IMR-90 (cell line): ENCODE measurements around the gene ANO10. TPM values are rescaled to one million over a fixed set of nuclear protein-coding genes. Genes with fewer than 3 reads are reported as not detected.

Experiments used
- ATAC-seq: fragments of 200-7000 bp; cut with Tn5 transposase; 2 replicates; pipeline ENCODE4 v1.9.1; 2020; ENCODE audit warnings: low read depth, mild to moderate bottlenecking, moderate library complexity
- BruUV-seq: library from RNA; stranded (reverse); fragments of 400-500 nt; replicated peaks from 2 replicates; lab custom pipeline; 2021; lab: Mats Ljungman, UMichigan
- CTCF ChIA-PET: fragments of 300-600 bp; formaldehyde crosslinking; extraction: SDS; loops from one replicate; lab custom pipeline; 2021; ENCODE audit warnings: antibody characterized with exemption; lab: Yijun Ruan, JAX
- POLR2A ChIA-PET: fragments of 300-600 bp; sonication (Branson Sonifier 250); formaldehyde crosslinking; loops from one replicate; lab custom pipeline; 2022; ENCODE audit warnings: antibody characterized with exemption; ENCODE audit not compliant: unreplicated experiment; lab: Charles Lee
- DNase-seq: peaks from one replicate; pipeline ENCODE4 v3.0.0; 2013
- H2AFZ ChIP-seq: replicated peaks from 2 replicates; pipeline ENCODE3; 2013; ENCODE audit warnings: low read length, mild to moderate bottlenecking; ENCODE audit not compliant: poor library complexity
- H2AK5ac ChIP-seq: 2 replicates; pipeline ENCODE4 v1.6.1; 2013; ENCODE audit warnings: low read depth, low read length, inconsistent platforms
- H2AK9ac ChIP-seq: replicated peaks from 2 replicates; pipeline ENCODE3; 2013; ENCODE audit warnings: mild to moderate bottlenecking, low read depth, low read length, moderate library complexity; ENCODE audit not compliant: poor library complexity
- H2BK120ac ChIP-seq: 2 replicates; pipeline ENCODE4 v1.6.1; 2013; ENCODE audit warnings: low read depth, low read length, inconsistent platforms
- H2BK15ac ChIP-seq: 3 replicates; pipeline ENCODE4 v1.6.1; 2013; ENCODE audit warnings: low read depth, low read length, inconsistent platforms
- H2BK20ac ChIP-seq: 2 replicates; pipeline ENCODE4 v1.6.1; 2013; ENCODE audit warnings: low read depth, mild to moderate bottlenecking, inconsistent platforms, low read length, moderate library complexity
- H2BK5ac ChIP-seq: 2 replicates; pipeline ENCODE4 v1.6.1; 2013; ENCODE audit warnings: mild to moderate bottlenecking, low read depth, low read length, inconsistent platforms; ENCODE audit not compliant: poor library complexity, severe bottlenecking
- H3K14ac ChIP-seq: replicated peaks from 2 replicates; pipeline ENCODE4 v1.6.1; 2013; ENCODE audit warnings: low read depth, low read length, inconsistent platforms
- H3K18ac ChIP-seq: 2 replicates; pipeline ENCODE4 v1.6.1; 2013; ENCODE audit warnings: low read depth, low read length, control low read depth
- H3K23ac ChIP-seq: 2 replicates; pipeline ENCODE4 v1.6.1; 2013; ENCODE audit warnings: low read depth, low read length, inconsistent platforms
- H3K27ac ChIP-seq: 2 replicates; pipeline ENCODE4 v1.5.1; 2013; ENCODE audit warnings: mild to moderate bottlenecking, control low read depth, low read length; ENCODE audit not compliant: insufficient read depth
- H3K27me3 ChIP-seq: 2 replicates; pipeline ENCODE4 v1.6.1; 2013; ENCODE audit warnings: low read length; ENCODE audit not compliant: control insufficient read depth, insufficient read depth
- H3K36me3 ChIP-seq: 2 replicates; pipeline ENCODE4 v1.6.1; 2013; ENCODE audit warnings: low read length, mixed read lengths; ENCODE audit not compliant: control insufficient read depth, insufficient read depth
- H3K4ac ChIP-seq: 2 replicates; pipeline ENCODE4 v1.6.1; 2013; ENCODE audit warnings: low read depth, low read length, inconsistent platforms
- H3K4me1 ChIP-seq: 2 replicates; pipeline ENCODE4 v1.6.1; 2013; ENCODE audit warnings: low read length, mixed read lengths; ENCODE audit not compliant: control insufficient read depth, insufficient read depth
- H3K4me2 ChIP-seq: 2 replicates; pipeline ENCODE4 v1.6.1; 2013; ENCODE audit warnings: low read depth, mild to moderate bottlenecking, control low read depth, low read length, moderate library complexity
- H3K4me3 ChIP-seq: 2 replicates; pipeline ENCODE4 v1.5.1; 2013; ENCODE audit warnings: low read depth, mild to moderate bottlenecking, control low read depth, low read length, moderate library complexity; ENCODE audit not compliant: insufficient read depth
- H3K56ac ChIP-seq: 2 replicates; pipeline ENCODE4 v1.6.1; 2013; ENCODE audit warnings: low read length, inconsistent platforms; ENCODE audit not compliant: insufficient read depth; ENCODE audit errors: extremely low read depth
- H3K79me1 ChIP-seq, 2 experiments: 2 replicates each; pipeline ENCODE4 v1.6.1; 2013; ENCODE audit warnings: low read length in 2 of 2, inconsistent platforms in 1 of 2, low read depth in 1 of 2
- H3K9ac ChIP-seq: 2 replicates; pipeline ENCODE4 v1.6.1; 2013; ENCODE audit warnings: low read depth, low read length, control low read depth
- H3K9me1 ChIP-seq: 2 replicates; pipeline ENCODE4 v1.6.1; 2013; ENCODE audit warnings: low read length, inconsistent platforms; ENCODE audit not compliant: insufficient read depth
- H3K9me3 ChIP-seq: 2 replicates; pipeline ENCODE4 v1.6.1; 2013; ENCODE audit warnings: low read length; ENCODE audit not compliant: control insufficient read depth, insufficient read depth
- H4K20me1 ChIP-seq: 2 replicates; pipeline ENCODE4 v1.6.1; 2013; ENCODE audit warnings: low read length, inconsistent platforms; ENCODE audit not compliant: insufficient read depth
- H4K5ac ChIP-seq: 2 replicates; pipeline ENCODE4 v1.6.1; 2013; ENCODE audit warnings: mild to moderate bottlenecking, low read depth, low read length, control low read depth
- H4K8ac ChIP-seq, 2 experiments: 2 replicates each; pipeline ENCODE4 v1.6.1; 2013; ENCODE audit warnings: low read depth in 2 of 2, low read length in 2 of 2, control low read depth in 1 of 2, inconsistent platforms in 1 of 2
- H4K91ac ChIP-seq: 2 replicates; pipeline ENCODE4 v1.6.1; 2013; ENCODE audit warnings: low read depth, low read length, inconsistent platforms; ENCODE audit not compliant: insufficient read depth
- BHLHE40 ChIP-seq: fragments of 150-350 bp; IDR thresholded peaks from 2 replicates; pipeline ENCODE4 v1.6.1; 2016; ENCODE audit warnings: mild to moderate bottlenecking, low read depth, low read length
- CEBPB ChIP-seq: IDR thresholded peaks from 2 replicates; pipeline ENCODE4 v1.6.1; 2012; ENCODE audit warnings: low read depth, low read length, improper control_type of control experiment
- CHD1 ChIP-seq: IDR thresholded peaks from 2 replicates; pipeline ENCODE4 v1.6.1; 2012; ENCODE audit warnings: low read depth, low read length, improper control_type of control experiment
- CTCF ChIP-seq: conservative IDR thresholded peaks from 2 replicates; pipeline ENCODE4 v1.5.1; 2012; ENCODE audit warnings: mild to moderate bottlenecking, low read depth, low read length, improper control_type of control experiment
- ELK1 ChIP-seq: fragments of 150-350 bp; IDR thresholded peaks from 2 replicates; pipeline ENCODE4 v1.6.1; 2016; ENCODE audit warnings: low read depth, mild to moderate bottlenecking, low read length, moderate library complexity, borderline replicate concordance
- FOS ChIP-seq: fragments of 150-350 bp; IDR thresholded peaks from 2 replicates; pipeline ENCODE4 v1.6.1; 2016; ENCODE audit warnings: low read depth, low read length
- MAFK ChIP-seq: IDR thresholded peaks from 2 replicates; pipeline ENCODE4 v1.6.1; 2012; ENCODE audit warnings: low read depth, low read length, improper control_type of control experiment
- MAZ ChIP-seq: IDR thresholded peaks from 2 replicates; pipeline ENCODE4 v1.6.1; 2012; ENCODE audit warnings: low read depth, mild to moderate bottlenecking, low read length, improper control_type of control experiment, moderate library complexity, borderline replicate concordance
- MXI1 ChIP-seq: IDR thresholded peaks from 2 replicates; pipeline ENCODE4 v1.6.1; 2012; ENCODE audit warnings: low read depth, mild to moderate bottlenecking, low read length, moderate library complexity, borderline replicate concordance
- NFE2L2 ChIP-seq: fragments of 150-350 bp; IDR thresholded peaks from 2 replicates; pipeline ENCODE4 v1.6.1; 2016; ENCODE audit warnings: low read depth, mild to moderate bottlenecking, low read length
- POLR2A ChIP-seq: IDR thresholded peaks from 2 replicates; pipeline ENCODE4 v1.6.1; 2012; ENCODE audit warnings: mild to moderate bottlenecking, low read depth, low read length
- RAD21 ChIP-seq: IDR thresholded peaks from 2 replicates; pipeline ENCODE4 v1.6.1; 2012; ENCODE audit warnings: low read length, improper control_type of control experiment
- RCOR1 ChIP-seq: IDR thresholded peaks from 2 replicates; pipeline ENCODE4 v1.6.1; 2012; ENCODE audit warnings: mild to moderate bottlenecking, low read length, improper control_type of control experiment; ENCODE audit not compliant: insufficient replicate concordance
- RFX5 ChIP-seq: IDR thresholded peaks from 2 replicates; pipeline ENCODE4 v1.8.0; 2012; ENCODE audit warnings: low read depth, mild to moderate bottlenecking, low read length, moderate library complexity
- SMC3 ChIP-seq: fragments of 150-350 bp; IDR thresholded peaks from 2 replicates; pipeline ENCODE4 v1.6.1; 2016; ENCODE audit warnings: low read depth, mild to moderate bottlenecking, antibody characterized with exemption, low read length, moderate library complexity
- USF2 ChIP-seq: fragments of 150-350 bp; IDR thresholded peaks from 2 replicates; pipeline ENCODE4 v1.6.1; 2017; ENCODE audit warnings: mild to moderate bottlenecking, antibody characterized with exemption, low read length, low read depth
- WGBS, 2 experiments: methylation state at CpG; one replicate each; pipeline versions ENCODE4 v1.1.5 to v1.1.7; 2013; ENCODE audit warnings: missing lambda C conversion rate in 2 of 2; ENCODE audit not compliant: insufficient read length in 1 of 2; ENCODE audit errors: extremely low coverage in 2 of 2; 5-methylcytosine and 5-hydroxymethylcytosine counted together
- dilution Hi-C: fragments of 300-500 bp; cut with HindIII; formaldehyde crosslinking; loops from one replicate; pipeline ENCODE4 v1.14.3; 2018; ENCODE audit warnings: low sequenced_read_pairs; ENCODE audit not compliant: unreplicated experiment
- in situ Hi-C: fragments of 300-500 bp; cut with MboI; formaldehyde crosslinking; loops from 3 replicates; pipeline ENCODE4 v1.14.3; 2019; ENCODE audit warnings: low sequenced_read_pairs, inconsistent platforms, mixed read lengths
- intact Hi-C: fragments of 100-400 bp; cut with micrococcal nuclease; formaldehyde crosslinking; loops from 2 replicates; pipeline ENCODE4 v1.10.0; 2022
- polyA plus RNA-seq, 3 experiments: library from polyadenylated mRNA; depleted of rRNA; stranded (reverse); fragments of >200 nt; gene quantifications; 2 replicates each; pipeline ENCODE4 v1.2.3, GENCODE V29; 2012; ENCODE audit warnings: low replicate concordance in 1 of 3
- total RNA-seq: library from RNA; depleted of rRNA; stranded (reverse); fragments of >200 nt; gene quantifications from 2 replicates; pipeline ENCODE4 v1.2.3, GENCODE V29; 2012

ANO10 gene
- total and polyA plus RNA-seq, 2 of the 4 experiments (the other 2 are of a cell fraction) = 28.5 to 41.6 TPM

- Histone ChIP-seq H2BK20ac (no peak overlapping the region), H3K9ac (no peak overlapping the region), H3K18ac (no peak overlapping the region), H3K9me3 (no peaks in the 10 kb centered on the region), H4K8ac (no peak overlapping the region), H3K4me1 (peaks cover 7% of the 10 kb centered on the region), H3K56ac (no peak overlapping the region), H3K14ac (no peak overlapping the region), H4K5ac (no peak overlapping the region), H3K9me1 (peaks cover 15% of the 10 kb centered on the region), H2AK9ac (no peak overlapping the region), H2BK15ac (no peak overlapping the region), H3K23ac (no peak overlapping the region; the same call in 1 of the 2 replicates), H3K4ac (no peak overlapping the region), H2AK5ac (no peak overlapping the region), H2AFZ (no peak overlapping the region), H4K91ac (no peak overlapping the region), H3K4me2 (no peak overlapping the region), H4K20me1 (no peaks in the 10 kb centered on the region), H2BK120ac (no peak overlapping the region), H3K27me3 (no peaks in the 10 kb centered on the region), H3K79me1 (peaks cover 10 to 24% of the 10 kb centered on the region in 2 experiments; a peak in 3 of 4 replicates), H3K27ac (no peak overlapping the region), H2BK5ac (peak overlapping the region; percentile 25), H3K4me3 (no peak overlapping the region), H3K36me3 (peaks cover 9% of the 10 kb centered on the region)
- no TSS peak for BruUV-seq
- peak; percentile 8 for DNase-seq
- ATAC-seq = no peak
- intact Hi-C loops = no loop called here
- POLR2A ChIA-PET = no interaction called here
- in situ Hi-C loops = no loop called here
- CTCF ChIA-PET = no interaction called here
- no CpG with 5 or more reads among the region's 1 CpG for WGBS, 2 experiments
- dilution Hi-C loops = no loop called here
- TF ChIP-seq ELK1 (no peak), NFE2L2 (no peak), MAZ (no peak), MXI1 (no peak), MAFK (no peak), RAD21 (no peak), USF2 (no peak), RFX5 (no peak), CHD1 (no peak), SMC3 (no peak), CTCF (no peak), BHLHE40 (no peak), FOS (no peak), RCOR1 (no peak), POLR2A (no peak), CEBPB (no peak)
These were observed 38.9 kb downstream of the ANO10 start for GRCh38 chr3:43582866-43583265.
